OCI-LY1 (cell line): ENCODE measurements around the gene TREML1.

Experiments
- CTCF ChIP-seq: fragments of 200-600 bp; sonication (generic), shearing (Covaris generic); IDR thresholded peaks from 2 replicates; pipeline ENCODE4 v1.5.1; 2017; ENCODE audit warnings: mild to moderate bottlenecking, antibody characterized with exemption, low read length, moderate library complexity, mixed read lengths
- EZH2 ChIP-seq: fragments of 200-600 bp; sonication (generic), shearing (Covaris generic); IDR thresholded peaks from 2 replicates; pipeline ENCODE4 v1.8.0; 2017; ENCODE audit warnings: borderline replicate concordance, mixed run types, mild to moderate bottlenecking, antibody characterized with exemption, low read length, moderate library complexity, mixed read lengths

DNA sequence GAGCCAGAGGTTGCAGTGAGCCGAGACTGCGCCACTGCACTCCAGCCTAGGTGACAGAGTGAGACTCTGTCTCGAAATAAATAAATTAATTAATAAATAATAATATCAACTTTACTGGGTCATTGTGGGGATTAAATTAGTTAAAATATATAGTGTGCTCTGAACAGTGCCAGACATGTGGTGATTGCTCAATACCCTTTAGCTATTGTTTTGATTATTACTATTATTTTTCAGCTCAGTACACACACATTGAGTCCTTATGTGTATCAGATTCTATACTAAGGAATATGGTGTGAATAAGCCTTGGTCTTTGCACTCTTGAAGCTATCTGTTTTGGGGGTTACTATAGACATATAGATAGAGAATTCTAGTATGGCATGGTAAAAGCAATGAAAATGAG, 28.9 kb downstream of the TREML1 start:
- TF ChIP-seq CTCF = no peak
- no peak for TF ChIP-seq EZH2
